ENCODE data around the gene CD2. TPM values are rescaled to one million over a fixed set of nuclear protein-coding genes. Genes with fewer than 3 reads are reported as not detected.
"Not testable (repeated sequence)": the region's sequence is repeated elsewhere in the genome, so short reads cannot be mapped to it uniquely, and the experiment has no call there.

The CD2 gene
- total RNA-seq, 1 experiment from 2014 or later, result not detected

GRCh38 chr1:116755066-116755465 is 836 bp downstream of the CD2 start:
- no peak for DNase-seq (ENCODE audit: low spot score)
- in situ Hi-C loops (cut with HindIII; ENCODE audit: low sequenced_read_pairs), result no loop called here

- DNase-seq (ENCODE audit: low spot score), result no peak
- in situ Hi-C loops (cut with HindIII; ENCODE audit: low sequenced_read_pairs), result no loop called here
Measured at GRCh38 chr1:116755681-116756080, 1.5 kb downstream of the CD2 start.

GRCh38 chr1:116756092-116756491 is 1.9 kb downstream of the CD2 start:
- in situ Hi-C loops (cut with HindIII; ENCODE audit: low sequenced_read_pairs); DNase-seq (ENCODE audit: low spot score): not testable (repeated sequence)

GRCh38 chr1:116758456-116758815 is 4.2 kb downstream of the CD2 start:
- DNase-seq (ENCODE audit: low spot score); in situ Hi-C loops (cut with HindIII; ENCODE audit: low sequenced_read_pairs): not testable (repeated sequence)

- no peak for DNase-seq (ENCODE audit: low spot score)
- in situ Hi-C loops (cut with HindIII; ENCODE audit: low sequenced_read_pairs), result no loop called here
Measured at GRCh38 chr1:116759636-116760035, 5.4 kb downstream of the CD2 start.

GRCh38 chr1:116760487-116760886 is 6.3 kb downstream of the CD2 start:
- DNase-seq (ENCODE audit: low spot score), result no peak
- in situ Hi-C loops (cut with HindIII; ENCODE audit: low sequenced_read_pairs), result no loop called here

- in situ Hi-C loops (cut with HindIII; ENCODE audit: low sequenced_read_pairs), result no loop called here
- DNase-seq (ENCODE audit: low spot score), result no peak
Measured at GRCh38 chr1:116760996-116761665, 6.9 kb downstream of the CD2 start.

GRCh38 chr1:116762281-116762680 is 8.1 kb downstream of the CD2 start:
- in situ Hi-C loops (cut with HindIII; ENCODE audit: low sequenced_read_pairs), result no loop called here
- DNase-seq (ENCODE audit: low spot score), result no peak

GRCh38 chr1:116762781-116763115 is 8.5 kb downstream of the CD2 start:
- in situ Hi-C loops (cut with HindIII; ENCODE audit: low sequenced_read_pairs), result no loop called here
- DNase-seq (ENCODE audit: low spot score), result no peak

- DNase-seq (ENCODE audit: low spot score), result no peak
- in situ Hi-C loops (cut with HindIII; ENCODE audit: low sequenced_read_pairs), result no loop called here
Measured at GRCh38 chr1:116763116-116763786, 9.0 kb downstream of the CD2 start.

- in situ Hi-C loops (cut with HindIII; ENCODE audit: low sequenced_read_pairs), result no loop called here
- peak; percentile 2 for DNase-seq (ENCODE audit: low spot score)
Measured at GRCh38 chr1:116763787-116764465, 9.7 kb downstream of the CD2 start.

- DNase-seq (ENCODE audit: low spot score), result no peak
- in situ Hi-C loops (cut with HindIII; ENCODE audit: low sequenced_read_pairs), result no loop called here
Measured at GRCh38 chr1:116764466-116764898, 10.3 kb downstream of the CD2 start.

GRCh38 chr1:116764906-116765862 is 11.0 kb downstream of the CD2 start:
- DNase-seq (ENCODE audit: low spot score), result no peak
- in situ Hi-C loops (cut with HindIII; ENCODE audit: low sequenced_read_pairs), result no loop called here

GRCh38 chr1:116765962-116766361 is 11.7 kb downstream of the CD2 start:
- in situ Hi-C loops (cut with HindIII; ENCODE audit: low sequenced_read_pairs), result no loop called here
- no peak for DNase-seq (ENCODE audit: low spot score)

GRCh38 chr1:116766616-116767469 is 12.6 kb downstream of the CD2 start:
- in situ Hi-C loops (cut with HindIII; ENCODE audit: low sequenced_read_pairs), result no loop called here
- no peak for DNase-seq (ENCODE audit: low spot score)

GRCh38 chr1:116767782-116768382 is 13.7 kb downstream of the CD2 start:
- DNase-seq (ENCODE audit: low spot score), result no peak
- in situ Hi-C loops (cut with HindIII; ENCODE audit: low sequenced_read_pairs), result no loop called here

GRCh38 chr1:116768416-116769103 is 14.3 kb downstream of the CD2 start:
- DNase-seq (ENCODE audit: low spot score), result no peak
- in situ Hi-C loops (cut with HindIII; ENCODE audit: low sequenced_read_pairs), result no loop called here

- in situ Hi-C loops (cut with HindIII; ENCODE audit: low sequenced_read_pairs), result no loop called here
Measured at GRCh38 chr1:116769104-116769452, 14.8 kb downstream of the CD2 start.

More at GRCh38 chr1:116769104-116769452, 14.8 kb downstream of the CD2 start:
- no peak for DNase-seq (ENCODE audit: low spot score)
